ENCODE results near the gene GPRIN2. TPM values are rescaled to one million over a fixed set of nuclear protein-coding genes. Genes with fewer than 3 reads are reported as not detected.
"Not testable (repeated sequence)": the region's sequence is repeated elsewhere in the genome, so short reads cannot be mapped to it uniquely, and the experiment has no call there.

Gene GPRIN2
- total RNA-seq = 0.09 and 0.17 TPM in 2 replicates

GRCh38 chr10:46556515-46557318 lies at the start of gene GPRIN2:
GPRIN2 (minus strand) TSS chr10:46556658; CDS start chr10:46550736, 5,922 bp downstream.
- no peak for DNase-seq

GRCh38 chr10:46600516-46600915 lies 44.1 kb upstream of the GPRIN2 start:
- not testable (repeated sequence) for DNase-seq

GRCh38 chr10:46597616-46598246 lies 41.3 kb upstream of the GPRIN2 start:
- DNase-seq = not testable (repeated sequence)

GRCh38 chr10:46596570-46596969 lies 40.1 kb upstream of the GPRIN2 start:
- not testable (repeated sequence) for DNase-seq

GRCh38 chr10:46594453-46595063 lies 38.1 kb upstream of the GPRIN2 start:
- DNase-seq = not testable (repeated sequence)

- not testable (repeated sequence) for DNase-seq
These were observed 36.8 kb upstream of the GPRIN2 start for GRCh38 chr10:46593307-46593706.

- not testable (repeated sequence) for DNase-seq
These were observed 34.6 kb upstream of the GPRIN2 start for GRCh38 chr10:46591053-46591452.

GRCh38 chr10:46589589-46589988 lies 33.1 kb upstream of the GPRIN2 start:
- DNase-seq = not testable (repeated sequence)

- not testable (repeated sequence) for DNase-seq
These were observed 31.8 kb upstream of the GPRIN2 start for GRCh38 chr10:46588221-46588620.

GRCh38 chr10:46587546-46587945 lies 31.1 kb upstream of the GPRIN2 start:
- not testable (repeated sequence) for DNase-seq

GRCh38 chr10:46585246-46585645 lies 28.8 kb upstream of the GPRIN2 start:
- DNase-seq = not testable (repeated sequence)

- not testable (repeated sequence) for DNase-seq
These were observed 27.7 kb upstream of the GPRIN2 start for GRCh38 chr10:46584196-46584595.

- DNase-seq = not testable (repeated sequence)
These were observed 26.1 kb upstream of the GPRIN2 start for GRCh38 chr10:46582568-46582967.

- DNase-seq = not testable (repeated sequence)
These were observed 25.5 kb upstream of the GPRIN2 start for GRCh38 chr10:46581997-46582396.

- not testable (repeated sequence) for DNase-seq
These were observed 22.9 kb upstream of the GPRIN2 start for GRCh38 chr10:46579378-46579777.

GRCh38 chr10:46578474-46579178 lies 22.2 kb upstream of the GPRIN2 start, which contains the start of gene SYT15:
SYT15 (plus strand) TSS chr10:46579128; CDS start chr10:46579169, 41 bp downstream.
- DNase-seq = not testable (repeated sequence)

- DNase-seq = not testable (repeated sequence)
These were observed 21.4 kb upstream of the GPRIN2 start for GRCh38 chr10:46577624-46578473.

GRCh38 chr10:46573884-46574283 lies 17.4 kb upstream of the GPRIN2 start:
- DNase-seq = not testable (repeated sequence)

- DNase-seq = peak; percentile 28
These were observed 16.9 kb upstream of the GPRIN2 start for GRCh38 chr10:46573314-46573713.

- not testable (repeated sequence) for DNase-seq
These were observed 16.3 kb upstream of the GPRIN2 start for GRCh38 chr10:46572765-46573164.

- not testable (repeated sequence) for DNase-seq
These were observed 14.2 kb upstream of the GPRIN2 start for GRCh38 chr10:46570655-46571054.
